T follicular helper cell (primary cell): ENCODE results near the gene PDXDC1.
"Not testable (repeated sequence)": the region's sequence is repeated elsewhere in the genome, so short reads cannot be mapped to it uniquely, and the experiment has no call there.

Source experiments
- DNase-seq: peaks from one replicate; pipeline ENCODE4 v3.0.0-alpha.2; 2020; ENCODE audit warnings: low read depth

Gene PDXDC1

DNA sequence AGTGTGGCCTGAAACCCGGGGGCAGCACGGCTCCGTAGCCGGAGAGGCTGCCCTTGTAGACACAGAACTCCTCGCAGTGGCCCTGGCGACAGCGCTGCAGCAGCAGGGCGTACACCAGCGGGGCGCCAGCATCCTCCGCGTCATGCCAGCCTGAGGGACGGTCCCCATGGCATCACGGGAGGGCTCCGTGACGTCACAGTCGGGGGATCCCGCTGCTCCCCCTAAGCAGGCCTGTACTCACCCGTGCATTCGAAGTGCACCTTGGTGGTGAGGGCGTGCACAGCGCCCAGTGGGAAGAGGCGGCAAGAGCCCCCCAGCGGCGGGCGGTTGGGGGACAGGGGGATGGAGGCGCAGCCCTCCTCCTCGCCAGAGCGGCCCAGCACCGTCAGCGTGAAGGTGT, 158.7 kb downstream of the PDXDC1 start:
- not testable (repeated sequence) for DNase-seq

DNA sequence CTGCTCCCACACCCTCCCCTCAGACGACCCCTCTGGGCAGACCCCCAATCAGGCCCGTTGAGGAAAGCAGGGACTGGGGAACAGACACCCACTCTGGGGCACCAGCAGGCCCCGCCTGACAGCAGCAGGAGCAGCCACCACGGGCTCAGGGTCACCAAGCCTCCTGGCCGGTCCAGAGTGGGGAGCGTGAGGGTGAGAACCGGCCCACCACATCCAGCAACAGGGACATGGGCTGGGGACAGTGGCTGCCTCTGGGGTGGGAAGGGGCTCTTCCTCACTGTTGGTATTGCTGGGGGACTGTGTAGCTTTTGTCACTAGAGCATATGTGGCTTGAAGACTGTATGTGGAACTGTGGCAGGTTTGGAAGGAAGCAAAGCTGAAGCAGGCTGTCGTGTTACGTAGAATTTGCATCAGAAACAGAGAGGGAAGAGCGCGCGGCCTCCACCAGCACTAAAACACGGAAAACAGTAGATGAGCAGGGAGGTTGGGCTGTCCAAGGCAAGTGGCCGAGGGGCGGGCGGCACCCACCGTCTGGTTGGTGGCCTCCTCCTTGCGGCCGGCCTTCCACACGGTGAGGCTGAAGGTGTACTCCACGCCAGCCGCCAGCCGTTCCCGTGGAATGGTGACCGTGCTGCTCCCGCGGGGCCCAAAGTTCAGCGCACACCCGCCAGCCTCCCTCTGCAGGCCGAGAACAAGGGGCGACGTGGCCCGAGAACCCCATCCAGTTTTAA, 160.1 kb downstream of the PDXDC1 start:
- not testable (repeated sequence) for DNase-seq

DNA sequence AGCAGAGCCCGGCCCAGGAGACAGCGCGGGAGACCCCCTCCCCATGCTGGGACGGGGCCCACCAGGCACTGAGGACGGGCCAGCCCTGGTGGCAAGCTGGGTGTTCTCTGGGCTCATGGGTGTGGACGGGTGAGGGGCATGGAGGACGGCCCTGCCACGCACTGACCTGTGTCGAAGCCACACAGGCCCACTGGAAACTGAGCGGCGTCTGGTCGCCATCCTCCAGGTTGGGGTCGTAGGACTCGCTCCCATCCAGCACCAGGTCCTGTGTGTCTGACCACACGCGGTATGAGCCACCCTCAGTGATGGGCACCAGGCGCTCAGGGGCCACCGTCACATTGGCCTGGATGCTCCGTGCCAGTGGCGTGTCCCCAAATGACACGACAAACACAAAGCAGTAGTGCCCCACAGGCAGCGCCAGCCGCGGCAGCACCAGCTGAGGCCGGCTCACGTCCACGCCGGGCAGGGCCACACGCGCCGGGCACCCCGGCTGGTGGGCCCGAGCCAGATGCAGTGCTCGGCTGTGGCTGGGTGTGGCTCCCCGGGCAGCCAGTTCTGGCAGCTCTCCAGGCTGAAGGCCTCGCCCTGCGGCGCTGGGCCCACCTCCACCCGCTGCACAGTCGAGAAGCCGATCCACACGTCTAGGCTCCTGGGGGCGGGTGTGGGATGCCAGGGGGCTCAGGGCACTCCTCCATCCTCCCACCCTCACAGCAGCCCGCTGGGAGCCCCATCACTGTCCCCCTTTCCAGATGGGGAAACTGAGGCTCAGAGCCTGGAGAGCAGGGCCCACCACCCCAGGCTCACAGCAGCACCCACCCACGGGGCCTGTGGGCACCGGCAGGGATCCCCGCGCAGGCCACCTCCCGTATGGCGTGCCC, 160.9 kb downstream of the PDXDC1 start:
- DNase-seq = not testable (repeated sequence)

DNA sequence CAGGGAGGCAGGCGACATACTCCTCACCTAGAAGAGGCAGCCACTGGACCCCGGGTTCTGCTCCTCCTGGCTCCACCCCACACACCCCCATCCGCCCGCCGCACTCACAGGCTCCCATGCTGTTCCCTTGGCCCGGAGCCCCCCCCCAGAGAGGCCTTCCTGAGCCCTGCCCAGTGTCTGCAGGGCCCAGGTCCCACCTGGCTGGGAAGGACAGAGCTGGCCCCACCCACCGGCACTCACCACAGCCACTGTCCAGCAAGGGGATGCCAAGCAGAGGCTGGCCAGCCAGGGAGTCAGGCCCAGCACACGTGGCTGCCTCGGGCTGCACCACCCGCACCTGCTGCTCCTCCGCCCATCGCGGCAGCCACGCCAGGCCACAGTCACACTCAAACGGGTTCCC, 162.7 kb downstream of the PDXDC1 start:
- not testable (repeated sequence) for DNase-seq

DNA sequence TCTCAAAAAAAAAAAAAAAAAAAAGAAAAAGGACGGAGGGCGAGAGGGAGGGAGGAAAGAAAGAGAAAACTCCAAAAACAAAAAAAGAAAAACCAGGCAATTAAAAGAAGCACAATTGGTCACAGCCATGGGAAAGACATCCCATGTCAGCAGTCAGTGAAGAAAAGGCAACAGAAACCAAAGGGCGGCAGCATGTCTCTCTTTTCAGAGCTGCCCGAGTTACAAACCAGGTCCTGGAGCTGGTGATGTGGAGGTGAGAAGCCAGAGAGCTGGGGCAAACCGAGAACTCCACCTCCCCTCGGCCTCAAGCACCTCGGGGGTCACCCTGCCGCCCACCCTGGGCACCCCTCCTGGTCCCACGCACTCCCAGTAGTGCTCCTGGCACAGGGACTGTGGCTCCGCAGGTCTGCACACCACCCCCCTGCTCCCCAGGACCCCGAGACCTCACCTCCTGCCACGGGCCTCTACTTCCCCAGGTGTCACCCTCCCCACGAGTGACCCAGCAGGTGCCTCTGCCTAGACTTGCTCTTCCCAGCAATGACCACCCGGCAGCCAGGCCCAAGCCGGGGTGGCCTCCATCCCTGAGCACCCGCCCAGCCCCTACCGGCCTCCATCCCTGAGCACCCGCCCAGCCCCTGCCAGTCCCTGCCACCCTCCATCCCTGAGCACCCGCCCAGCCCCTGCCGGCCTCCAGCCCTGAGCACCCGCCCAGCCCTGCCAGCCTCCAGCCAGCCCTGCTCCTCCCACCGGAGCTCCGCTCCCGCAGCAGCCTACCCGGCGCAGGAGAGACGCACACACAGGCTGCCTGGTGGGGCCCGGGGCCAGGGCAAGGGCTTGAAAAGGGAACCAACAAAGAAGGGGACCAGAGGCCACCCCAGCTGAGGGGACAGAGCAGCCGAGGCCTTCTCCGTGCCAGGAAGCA, 165.9 kb downstream of the PDXDC1 start:
- not testable (repeated sequence) for DNase-seq

DNA sequence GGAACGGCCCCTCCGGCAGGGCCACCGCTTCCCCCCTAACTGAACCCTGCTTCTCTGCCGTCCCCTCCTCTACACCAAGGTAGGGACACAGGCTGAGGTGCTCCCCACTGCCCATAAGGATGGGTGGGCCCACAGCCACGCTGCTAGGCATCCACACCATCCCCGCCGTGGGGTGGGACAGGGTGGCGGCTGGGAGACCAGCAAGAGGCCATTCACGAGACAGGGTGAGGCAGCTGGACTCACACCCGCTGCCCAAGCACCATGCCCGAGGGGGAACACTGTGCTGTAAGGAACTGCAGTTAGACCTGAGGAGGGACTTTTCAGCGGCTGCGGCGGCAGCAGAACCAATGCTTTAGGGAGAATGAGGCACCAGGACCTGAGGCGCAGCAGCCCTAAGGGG, 166.8 kb downstream of the PDXDC1 start:
- DNase-seq = no peak

DNA sequence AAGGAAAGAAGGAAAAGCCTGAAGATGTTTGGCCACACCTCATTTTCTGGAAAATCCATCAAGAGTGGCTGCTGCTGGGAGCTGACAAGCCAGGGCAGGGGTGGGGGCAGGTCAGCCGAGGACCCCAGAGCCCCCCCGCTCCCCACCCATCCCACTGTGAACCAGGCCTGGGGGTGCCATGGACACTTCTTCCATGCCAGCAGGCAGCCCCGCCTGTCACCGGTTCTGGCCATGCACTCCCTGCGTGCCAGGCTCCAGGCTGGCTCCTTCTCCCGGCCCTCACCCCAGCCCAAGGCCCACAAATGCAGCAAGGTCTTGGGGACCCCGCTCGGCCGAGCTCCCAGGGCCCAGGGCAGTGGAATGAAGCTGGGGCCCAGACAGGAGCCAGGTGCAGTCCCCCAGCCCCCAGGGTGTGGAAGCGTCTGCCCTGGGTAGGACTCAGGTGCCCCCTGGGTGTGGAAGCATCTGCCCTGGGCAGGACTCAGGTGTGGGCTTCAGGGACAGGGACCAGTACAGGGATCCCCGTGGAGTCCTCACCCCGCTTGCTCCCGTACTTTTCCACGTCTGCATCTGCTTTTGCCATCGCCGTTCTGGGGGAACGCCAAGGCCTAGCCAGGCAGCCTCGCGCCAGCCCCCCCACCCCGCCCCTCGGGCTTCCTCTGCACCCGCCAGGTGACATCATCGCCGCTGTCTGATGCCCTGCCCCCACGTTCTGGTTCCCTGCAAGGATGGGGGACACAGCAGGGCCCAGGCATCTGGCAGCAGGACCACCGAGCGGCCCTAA, 167.5 kb downstream of the PDXDC1 start:
- not testable (repeated sequence) for DNase-seq

DNA sequence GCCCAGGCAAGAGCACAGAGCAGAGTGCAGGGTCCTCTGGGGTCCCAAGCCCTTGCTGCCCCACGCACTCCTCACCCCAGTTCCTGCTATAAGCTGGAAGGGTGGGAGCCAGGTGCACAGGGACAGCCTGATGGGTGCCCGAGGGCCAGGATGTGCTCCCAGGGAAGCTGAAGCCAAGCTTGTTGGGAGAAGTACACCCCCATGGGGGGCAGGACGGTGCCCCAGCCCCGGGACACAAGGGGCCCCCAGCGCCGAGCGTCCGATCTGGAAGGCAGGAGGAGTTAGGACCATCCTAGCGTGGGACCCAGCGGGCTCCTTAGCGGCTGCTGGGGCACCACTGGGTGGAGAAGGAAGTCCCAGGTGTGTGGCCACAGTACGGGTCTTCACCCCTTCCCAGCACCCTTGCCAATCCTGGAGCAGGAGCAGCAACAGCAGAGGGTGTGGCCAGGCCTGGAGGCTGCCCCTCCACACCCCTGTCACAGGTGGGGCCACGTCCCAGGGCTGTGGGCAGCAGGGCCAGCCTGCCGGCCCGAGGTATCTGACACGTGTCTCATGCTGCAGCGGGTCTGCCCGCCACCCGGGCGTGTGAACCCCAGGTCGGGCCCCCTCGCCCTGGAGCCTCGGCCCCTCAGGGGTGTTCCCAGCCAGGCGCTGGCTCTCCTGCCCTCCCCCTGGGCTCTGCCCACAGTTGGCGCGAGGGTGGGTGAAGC, 168.2 kb downstream of the PDXDC1 start:
- DNase-seq = not testable (repeated sequence)

DNA sequence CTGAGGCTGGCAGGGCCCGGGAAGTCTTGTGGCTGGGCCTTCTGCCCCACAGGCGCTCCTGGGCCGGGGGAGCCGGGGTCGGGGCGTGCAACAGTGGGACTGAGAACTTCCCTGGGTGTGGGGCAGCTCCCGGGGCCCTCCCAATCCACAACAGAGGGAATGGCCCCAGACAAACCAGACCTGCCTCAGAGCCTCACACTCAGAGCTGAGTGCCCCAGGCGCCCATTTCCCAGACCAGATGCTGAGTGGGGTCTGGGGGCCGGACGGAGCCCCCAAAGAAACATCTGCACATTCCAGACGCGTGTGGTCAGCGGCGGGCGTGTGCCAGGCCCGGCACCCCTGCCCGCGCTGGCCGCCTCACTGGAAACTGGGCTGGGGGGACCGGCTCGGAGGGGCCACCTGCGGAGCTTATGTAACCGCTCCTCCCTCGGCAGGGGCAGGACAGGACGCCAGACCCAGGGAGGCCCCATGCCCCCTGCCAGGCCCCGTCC, 168.8 kb downstream of the PDXDC1 start:
- not testable (repeated sequence) for DNase-seq

DNA sequence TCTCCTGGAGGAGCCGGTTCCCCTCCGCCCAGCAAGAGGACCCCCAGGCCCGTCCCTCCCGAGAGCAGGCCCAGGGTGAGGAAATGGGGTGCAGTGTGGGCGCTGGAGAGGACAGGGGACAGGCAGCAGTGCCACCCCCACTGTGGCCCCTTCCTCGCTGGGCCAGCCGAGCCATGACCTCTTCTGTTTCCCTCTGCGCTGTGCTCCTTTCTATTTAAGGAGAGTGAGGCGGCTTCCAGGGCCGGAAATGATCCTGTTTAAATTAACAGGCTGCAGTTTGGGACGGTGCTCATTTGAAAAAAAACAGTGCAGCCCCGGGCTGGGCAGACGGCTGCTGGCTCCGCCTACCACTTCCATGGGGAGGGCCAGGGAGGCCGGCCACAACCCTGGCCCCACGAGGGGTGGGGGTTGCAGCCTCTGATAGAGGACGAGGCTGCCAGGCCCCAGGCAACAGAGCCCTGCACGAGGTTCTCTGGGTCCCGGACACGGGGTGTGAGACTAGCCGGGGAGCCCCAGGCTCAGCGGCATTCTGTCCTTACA, 169.3 kb downstream of the PDXDC1 start:
- DNase-seq = not testable (repeated sequence)

DNA sequence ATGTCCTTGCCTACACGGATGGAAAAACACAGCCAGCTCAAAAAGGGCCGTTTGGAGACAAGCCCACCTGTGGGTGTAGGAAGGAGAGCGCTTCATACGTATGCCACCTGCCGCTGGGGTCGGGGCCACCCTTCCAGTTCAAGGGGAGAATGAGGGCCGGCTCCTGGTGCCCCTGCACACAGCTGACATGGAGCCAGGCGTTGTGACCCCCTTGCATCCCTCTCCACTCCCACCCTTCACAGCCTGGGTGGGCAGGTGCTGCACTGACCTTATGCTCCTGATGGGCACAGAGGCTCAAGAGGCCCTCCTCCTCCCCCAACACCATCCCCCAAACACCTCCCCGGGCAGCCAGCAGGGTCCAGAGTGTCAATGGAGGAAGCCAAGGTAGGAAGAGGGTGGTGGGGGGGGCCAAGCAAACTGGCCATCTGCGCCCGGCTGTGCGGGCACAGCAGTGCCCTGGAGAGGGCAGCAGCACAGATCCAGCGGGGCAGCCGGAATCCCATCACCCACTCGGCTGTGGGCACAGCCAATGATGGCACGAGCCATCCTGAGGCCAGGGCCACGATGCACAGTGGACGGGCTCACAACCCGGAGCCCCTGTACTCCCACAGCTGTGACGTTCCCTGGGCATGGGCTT, 170.1 kb downstream of the PDXDC1 start:
- not testable (repeated sequence) for DNase-seq

DNA sequence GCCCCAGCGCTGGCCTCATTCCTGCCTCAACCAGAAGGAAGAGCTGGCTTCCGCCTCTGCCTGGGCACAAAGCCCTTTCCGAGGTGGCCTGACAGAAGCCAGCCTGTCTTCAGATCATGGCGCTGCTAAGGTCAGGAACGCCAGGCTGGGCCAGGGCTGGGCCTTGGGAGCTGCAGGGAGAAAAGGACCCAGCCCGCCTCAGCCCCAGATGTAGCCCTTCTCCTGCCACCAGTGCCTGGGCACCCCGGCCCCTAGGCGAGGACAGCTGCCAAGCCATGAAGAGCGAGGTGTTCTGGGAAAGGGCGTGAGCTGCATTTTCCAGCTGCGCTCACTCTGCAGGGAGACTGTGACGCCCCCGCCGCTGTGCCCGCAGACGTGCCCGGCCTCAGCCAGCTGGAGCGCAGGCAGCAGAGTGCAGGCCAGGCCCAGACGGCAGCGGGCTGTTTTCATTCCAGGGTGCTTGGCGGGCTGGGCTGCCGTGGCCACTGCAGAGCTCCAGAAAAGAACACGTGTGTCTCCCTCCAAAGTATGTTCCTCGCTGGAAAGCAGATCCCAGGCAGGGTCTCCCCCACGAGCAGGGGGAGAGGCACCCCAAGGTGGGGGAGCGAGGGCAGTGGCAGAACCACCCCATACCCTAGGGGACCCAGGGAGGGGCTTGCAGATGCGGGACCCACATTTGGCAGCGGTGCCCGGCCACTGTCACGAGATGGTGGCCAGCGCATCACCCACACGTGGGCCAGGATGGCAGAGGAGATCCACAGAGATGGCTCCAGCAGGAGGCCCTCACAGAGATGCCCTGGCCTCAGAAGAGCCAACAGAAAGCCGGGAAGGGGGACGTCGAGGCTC, 170.8 kb downstream of the PDXDC1 start:
- DNase-seq = not testable (repeated sequence)

DNA sequence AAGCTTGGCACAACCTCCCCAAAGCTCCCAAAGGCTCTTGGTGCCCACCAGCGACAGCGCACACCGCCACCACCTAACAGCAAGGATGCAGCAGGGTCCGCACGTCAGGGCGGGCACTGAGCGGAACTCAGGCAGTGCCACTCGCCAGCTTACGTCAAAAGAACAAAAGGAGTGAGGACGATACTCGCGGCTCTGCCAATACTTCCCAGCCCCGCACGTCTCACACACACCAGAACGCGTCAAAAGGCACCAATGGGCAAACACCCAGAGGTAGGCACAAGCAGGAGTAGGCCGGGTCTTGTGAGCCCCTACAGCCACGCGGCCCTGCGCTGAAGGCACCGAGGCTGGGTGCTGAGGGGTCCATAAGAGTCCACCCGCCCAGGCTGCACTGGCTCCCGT, 171.4 kb downstream of the PDXDC1 start:
- DNase-seq = not testable (repeated sequence)

DNA sequence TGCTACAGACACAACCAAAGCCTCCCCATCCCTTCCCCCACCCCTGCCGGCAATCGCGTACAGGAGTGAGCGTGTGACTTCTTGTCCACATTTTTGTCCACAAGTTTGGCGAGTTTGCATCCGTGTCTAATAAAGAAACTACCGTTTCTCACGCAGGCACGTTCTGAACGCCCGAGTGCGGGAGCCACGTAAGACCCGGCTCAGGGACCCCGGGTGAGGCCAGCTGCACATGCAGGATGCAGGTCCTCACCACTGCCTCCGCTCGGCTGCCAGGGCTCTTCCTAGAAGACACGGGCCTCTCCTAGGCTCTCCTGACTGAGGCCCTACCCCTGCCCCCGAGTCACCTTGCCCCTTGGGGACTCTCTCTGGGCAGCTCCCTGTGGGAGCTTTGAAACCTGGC, 174.0 kb downstream of the PDXDC1 start:
- DNase-seq = not testable (repeated sequence)

DNA sequence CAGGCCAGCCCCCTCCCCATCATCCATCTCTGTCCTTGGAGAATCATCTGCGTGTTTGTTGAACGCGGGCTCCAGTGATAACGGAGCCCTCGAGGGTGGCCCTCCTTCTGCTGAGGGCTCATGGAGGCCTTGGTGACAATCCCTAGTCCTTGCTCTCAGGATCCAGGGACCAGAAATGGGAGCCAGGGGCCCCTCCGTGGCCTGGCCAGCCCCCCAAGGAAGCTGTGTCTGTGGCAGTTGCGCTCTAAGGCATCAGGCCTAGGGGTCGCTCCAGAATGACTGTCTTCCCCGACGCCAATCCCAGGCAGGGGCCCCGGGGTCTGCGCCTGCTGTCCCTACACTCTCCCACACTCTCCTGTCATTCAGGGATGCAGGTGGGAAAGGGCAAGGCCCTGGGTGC, 174.4 kb downstream of the PDXDC1 start:
- not testable (repeated sequence) for DNase-seq

DNA sequence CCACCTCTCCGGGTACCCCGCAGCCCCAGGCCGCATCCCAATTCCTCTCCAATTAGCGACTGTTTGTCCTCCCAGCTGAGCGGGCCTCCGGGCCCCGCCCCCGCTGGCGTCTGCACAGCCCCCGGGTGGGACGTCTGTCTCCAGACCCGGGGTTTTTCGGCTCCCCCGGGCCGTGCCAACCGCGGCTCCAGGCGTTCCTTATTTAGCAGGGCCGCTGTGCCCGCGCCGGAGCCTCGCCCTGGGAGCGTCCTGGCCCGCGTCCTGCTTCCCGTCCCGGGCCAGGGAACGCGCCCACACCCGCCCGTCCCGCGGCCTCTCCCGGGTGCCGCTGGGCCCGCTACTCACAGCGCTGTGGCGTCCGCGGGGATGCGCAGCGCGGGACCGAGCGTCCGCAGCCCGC, 179.2 kb downstream of the PDXDC1 start:
- not testable (repeated sequence) for DNase-seq

DNA sequence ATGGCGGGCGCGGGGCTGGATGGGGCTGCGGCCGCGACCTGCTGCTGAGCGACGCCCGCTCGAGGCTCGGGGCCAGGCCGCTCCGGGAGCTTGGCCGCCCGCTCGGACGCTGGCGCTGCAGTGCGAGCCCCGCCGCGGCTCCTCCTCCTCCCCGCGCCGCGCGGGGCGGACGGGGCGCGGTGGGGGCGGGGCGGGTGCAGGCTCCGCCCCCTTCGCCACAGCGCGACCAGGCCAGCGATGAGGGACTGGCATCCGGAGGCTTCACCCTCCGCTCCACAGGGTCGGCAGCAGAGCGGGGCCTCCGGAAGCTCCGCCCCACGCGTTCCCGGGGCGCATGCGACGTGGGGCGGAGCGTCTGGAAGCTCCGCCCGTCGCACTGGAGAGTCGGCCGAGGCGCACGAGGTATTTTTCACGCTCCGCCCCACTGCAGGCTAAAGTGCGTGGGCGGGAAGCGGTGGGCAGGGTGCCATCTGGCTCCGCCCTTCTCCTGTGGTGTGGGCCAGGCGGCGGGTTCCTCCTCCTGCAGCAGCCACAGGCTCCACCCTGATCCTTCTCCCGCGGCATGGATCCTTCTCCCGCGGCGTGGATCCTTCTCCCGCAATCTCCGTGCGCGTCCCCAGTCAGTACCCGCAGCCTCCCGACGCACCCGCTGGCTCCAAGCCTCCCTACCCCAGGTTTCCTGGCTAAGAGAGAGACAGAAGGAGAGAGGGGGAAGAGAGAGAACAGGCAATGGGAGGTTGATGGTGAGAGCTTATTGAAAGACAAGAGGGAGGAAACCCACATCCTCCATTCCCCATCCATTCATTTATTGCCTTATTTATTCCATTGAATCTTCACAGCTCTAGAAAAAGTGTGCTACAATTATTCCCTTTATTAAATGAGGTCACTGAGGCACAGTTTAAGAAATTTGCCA, 180.1 kb downstream of the PDXDC1 start:
- DNase-seq = peak; percentile 77
